AG04450 (cell line): Measurements from ENCODE around the gene CD4. TPM values are rescaled to one million over a fixed set of nuclear protein-coding genes. Genes with fewer than 3 reads are reported as not detected.

Source experiments
- CTCF ChIA-PET: fragments of 300-600, 350-600 bp; formaldehyde crosslinking; extraction: SDS; loops from one replicate; lab custom pipeline; 2022; ENCODE audit warnings: antibody characterized with exemption, inconsistent platforms; lab: Charles Lee
- POLR2A ChIA-PET: fragments of 350-600 bp; formaldehyde crosslinking; extraction: SDS; loops from one replicate; lab custom pipeline; 2021; ENCODE audit warnings: antibody characterized with exemption, inconsistent platforms; lab: Yijun Ruan, JAX
- DNase-seq: peaks from one replicate; pipeline ENCODE4 v3.0.0-alpha.2; 2011; ENCODE audit warnings: low read depth, low spot score
- H3K27ac ChIP-seq: one replicate; pipeline ENCODE4 v1.5.1; 2012; ENCODE audit warnings: low read depth, low read length, control low read depth
- H3K27me3 ChIP-seq: one replicate; pipeline ENCODE4 v1.6.0; 2012; ENCODE audit warnings: low read length; ENCODE audit not compliant: control insufficient read depth, insufficient read depth
- H3K4me3 ChIP-seq: 2 replicates; pipeline ENCODE4 v1.5.1; 2011; ENCODE audit warnings: mild to moderate bottlenecking, low read depth, low read length, control low read depth
- H3K9me3 ChIP-seq: 2 replicates; pipeline ENCODE4 v1.5.1; 2012; ENCODE audit warnings: low read length; ENCODE audit not compliant: control insufficient read depth, insufficient read depth
- polyA plus RNA-seq: library from polyadenylated mRNA; depleted of rRNA; stranded (reverse); fragments of >200 nt; gene quantifications from 2 replicates; pipeline ENCODE4 v1.2.3, GENCODE V29; 2011
- TF ChIP-seq, protein P1 (sequence below): IDR thresholded peaks from 2 replicates; pipeline ENCODE4 v1.5.1; 2011; ENCODE audit warnings: low read depth, low read length, control low read depth, inconsistent platforms

The CD4 gene
- polyA plus RNA-seq, 1 experiment = 24.9 TPM

- CTCF ChIA-PET = interaction anchor here (0.6 to 11.8 kb wide), 35 partner anchors 9 to 272 kb away, joined by 3 to 165 read pairs (median 4); partner anchors contain the start of genes CD4, COPS7A and MLF2
- TF ChIP-seq, protein P1, sequence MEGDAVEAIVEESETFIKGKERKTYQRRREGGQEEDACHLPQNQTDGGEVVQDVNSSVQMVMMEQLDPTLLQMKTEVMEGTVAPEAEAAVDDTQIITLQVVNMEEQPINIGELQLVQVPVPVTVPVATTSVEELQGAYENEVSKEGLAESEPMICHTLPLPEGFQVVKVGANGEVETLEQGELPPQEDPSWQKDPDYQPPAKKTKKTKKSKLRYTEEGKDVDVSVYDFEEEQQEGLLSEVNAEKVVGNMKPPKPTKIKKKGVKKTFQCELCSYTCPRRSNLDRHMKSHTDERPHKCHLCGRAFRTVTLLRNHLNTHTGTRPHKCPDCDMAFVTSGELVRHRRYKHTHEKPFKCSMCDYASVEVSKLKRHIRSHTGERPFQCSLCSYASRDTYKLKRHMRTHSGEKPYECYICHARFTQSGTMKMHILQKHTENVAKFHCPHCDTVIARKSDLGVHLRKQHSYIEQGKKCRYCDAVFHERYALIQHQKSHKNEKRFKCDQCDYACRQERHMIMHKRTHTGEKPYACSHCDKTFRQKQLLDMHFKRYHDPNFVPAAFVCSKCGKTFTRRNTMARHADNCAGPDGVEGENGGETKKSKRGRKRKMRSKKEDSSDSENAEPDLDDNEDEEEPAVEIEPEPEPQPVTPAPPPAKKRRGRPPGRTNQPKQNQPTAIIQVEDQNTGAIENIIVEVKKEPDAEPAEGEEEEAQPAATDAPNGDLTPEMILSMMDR = peak; percentile 96
- POLR2A ChIA-PET = interaction anchor here (1.9 kb wide), 1 partner anchor 72 kb away, joined by 6 read pairs; the partner anchor contains the start of gene MLF2
- H3K27ac ChIP-seq = no peak overlapping the region
- H3K4me3 ChIP-seq = peak overlapping the region; percentile 36
- H3K27me3 ChIP-seq = no peaks in the 10 kb centered on the region
- no peaks in the 10 kb centered on the region; the same call in 1 of the 2 replicates for H3K9me3 ChIP-seq
- peak; percentile 60 for DNase-seq
Observed at GRCh38 chr12:6825398-6826124, 36.2 kb downstream of the CD4 start.

- DNase-seq = no peak
- H3K27ac ChIP-seq = no peak overlapping the region
- no peak overlapping the region for H3K4me3 ChIP-seq
- no peaks in the 10 kb centered on the region; the same call in 1 of the 2 replicates for H3K9me3 ChIP-seq
- CTCF ChIA-PET = interaction anchor here (0.7 to 11.8 kb wide), 17 partner anchors 8 to 212 kb away, joined by 3 to 165 read pairs (median 4); partner anchors contain the start of genes COPS7A and MLF2
- no peaks in the 10 kb centered on the region for H3K27me3 ChIP-seq
- POLR2A ChIA-PET = interaction anchor here (1.9 to 3.6 kb wide), 2 partner anchors 73 kb away, joined by 6 to 26 read pairs; partner anchors contain the start of gene MLF2
- TF ChIP-seq, protein P1 = no peak
Observed at GRCh38 chr12:6826125-6826733, 36.9 kb downstream of the CD4 start.

DNA sequence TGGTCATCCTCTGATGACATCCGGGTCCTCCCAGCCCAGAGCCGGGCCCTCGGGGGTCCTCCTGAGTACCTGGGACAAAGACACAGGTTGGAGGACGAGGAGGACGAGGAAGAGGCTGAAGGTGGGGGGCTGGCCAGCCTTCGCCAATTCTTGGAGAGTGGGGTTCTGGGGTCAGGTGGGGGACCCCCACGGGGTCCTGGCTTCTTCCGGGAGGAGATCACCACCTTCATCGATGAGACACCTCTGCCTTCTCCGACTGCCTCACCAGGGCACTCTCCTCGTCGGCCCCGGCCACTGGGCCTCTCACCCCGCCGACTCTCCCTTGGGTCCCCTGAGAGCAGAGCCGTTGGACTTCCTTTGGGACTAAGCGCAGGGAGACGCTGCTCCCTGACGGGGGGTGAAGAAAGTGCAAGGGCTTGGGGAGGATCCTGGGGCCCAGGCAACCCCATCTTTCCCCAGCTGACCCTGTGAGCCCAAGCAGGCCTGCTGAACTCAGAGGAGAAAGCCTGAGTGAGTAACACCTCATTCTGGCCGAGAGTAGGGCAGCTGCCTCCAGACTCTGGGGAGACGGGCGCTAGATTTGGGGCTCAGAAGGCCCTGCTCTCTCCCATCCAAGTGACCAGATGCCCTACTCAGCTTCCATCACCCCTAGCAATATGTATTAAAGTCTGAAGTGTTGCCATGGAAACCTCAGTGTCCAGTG is 37.6 kb downstream of the CD4 start:
- H3K27ac ChIP-seq = peak overlapping the region; percentile 65
- H3K4me3 ChIP-seq = no peak overlapping the region
- CTCF ChIA-PET = interaction anchor here (0.9 to 11.8 kb wide), 13 partner anchors 8 to 289 kb away, joined by 3 to 165 read pairs (median 4); partner anchors contain the start of gene MLF2

DNA sequence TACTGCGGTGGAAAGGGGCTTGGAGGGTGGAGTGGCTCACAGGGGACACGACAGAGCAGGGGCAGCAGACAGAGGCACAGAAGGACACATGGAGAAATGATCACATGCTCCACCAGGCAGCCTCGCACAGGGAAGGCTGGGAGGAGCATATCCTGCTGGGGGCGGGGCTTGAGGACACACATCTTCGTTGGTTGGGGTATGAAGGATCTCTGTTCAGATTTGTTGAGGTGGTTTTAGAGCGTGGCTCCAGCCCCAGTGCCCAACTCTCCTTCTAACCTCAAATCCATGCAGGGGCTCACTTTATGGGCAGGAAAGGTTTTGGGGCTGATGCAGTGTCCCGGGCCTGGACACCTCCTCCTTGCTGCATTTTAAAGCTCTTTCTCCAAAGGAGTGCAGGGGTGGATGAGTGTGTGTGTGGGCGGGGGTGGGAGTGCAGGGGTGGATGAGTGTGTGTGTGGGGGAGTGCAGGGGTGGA is 38.1 kb downstream of the CD4 start:
- peak overlapping the region; percentile 44 for H3K4me3 ChIP-seq
- POLR2A ChIA-PET = interaction anchor here (0.5 to 3.6 kb wide), 9 partner anchors 14 to 293 kb away, joined by 3 to 26 read pairs (median 4); partner anchors contain the start of genes CDCA3, GAPDH, GNB3 and MLF2
- CTCF ChIA-PET = interaction anchor here (0.6 to 11.8 kb wide), 6 partner anchors 14 to 290 kb away, joined by 3 to 165 read pairs (median 4); partner anchors contain the start of gene MLF2
- TF ChIP-seq, protein P1 = no peak
- H3K27ac ChIP-seq = peak overlapping the region; percentile 65
- DNase-seq = peak; percentile 46
- H3K9me3 ChIP-seq = no peaks in the 10 kb centered on the region; the same call in 1 of the 2 replicates
- no peaks in the 10 kb centered on the region for H3K27me3 ChIP-seq

More for the DNA sequence above, 37.6 kb downstream of the CD4 start:
- Histone ChIP-seq H3K27me3 (no peaks in the 10 kb centered on the region), H3K9me3 (no peaks in the 10 kb centered on the region; the same call in 1 of the 2 replicates)
- TF ChIP-seq, protein P1 = no peak
- no peak for DNase-seq
- POLR2A ChIA-PET = interaction anchor here (0.5 to 3.6 kb wide), 4 partner anchors 60 to 293 kb away, joined by 4 to 26 read pairs (median 8); partner anchors contain the start of genes GAPDH, MLF2 and PTMS
